Neutrophil (primary cell): ENCODE measurements around the gene SHC4.

Experiments
- H3K27ac ChIP-seq: fragments of 200-600 bp; sonication (generic); 2 replicates; pipeline ENCODE4 v1.5.1; 2016; ENCODE audit warnings: mild to moderate bottlenecking, moderate library complexity
- H3K27me3 ChIP-seq: fragments of 200-600 bp; sonication (generic); 2 replicates; pipeline ENCODE4 v1.6.0; 2016; ENCODE audit warnings: mild to moderate bottlenecking
- H3K36me3 ChIP-seq: fragments of 200-600 bp; sonication (generic); 2 replicates; pipeline ENCODE4 v1.5.1; 2017
- H3K4me1 ChIP-seq, 2 experiments: fragments of 200-600 bp in 1 of 2; sonication (generic) in 1 of 2; 1 replicate in 1 of 2; 2 replicates in 1 of 2; pipeline versions ENCODE4 v1.5.1 to v1.6.1; 2013 to 2016; ENCODE audit warnings: low read depth in 1 of 2, low read length in 1 of 2, mild to moderate bottlenecking in 1 of 2, moderate library complexity in 1 of 2; ENCODE audit not compliant: control insufficient read depth in 1 of 2, insufficient read depth in 1 of 2
- H3K4me3 ChIP-seq, 2 experiments: fragments of 200-600 bp in 1 of 2; sonication (generic) in 1 of 2; 1 replicate in 1 of 2; 2 replicates in 1 of 2; pipeline ENCODE4 v1.5.1; 2013 to 2016; ENCODE audit warnings: low read depth in 1 of 2, low read length in 1 of 2, mild to moderate bottlenecking in 1 of 2, moderate library complexity in 1 of 2
- H3K9me3 ChIP-seq: fragments of 200-600 bp; sonication (generic); 2 replicates; pipeline ENCODE4 v1.5.1; 2016
- TF ChIP-seq, protein P1 (sequence below): fragments of 200-600 bp; sonication (generic); IDR thresholded peaks from 2 replicates; pipeline ENCODE4 v1.5.1; 2016; ENCODE audit warnings: antibody characterized with exemption

SHC4 gene

DNA sequence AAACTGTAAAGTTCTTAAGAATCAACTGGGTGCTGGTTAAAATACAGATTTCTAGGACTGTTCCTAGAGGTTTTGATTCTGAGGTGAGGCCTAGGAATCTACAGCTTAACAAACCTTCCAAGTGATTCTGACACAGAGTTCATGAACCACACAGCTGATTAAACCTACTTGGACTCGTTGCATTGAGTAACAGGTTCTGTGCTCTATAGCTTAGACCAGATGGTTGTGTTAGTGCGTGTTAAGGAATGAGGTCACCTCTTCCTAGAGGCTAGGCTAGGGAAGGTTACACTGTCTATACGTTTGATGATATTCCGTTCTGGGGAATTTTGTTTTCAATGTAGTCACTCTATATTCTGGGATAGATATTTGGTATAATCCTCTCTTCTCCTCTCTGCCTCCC is 63.9 kb downstream of the SHC4 start:
- Histone ChIP-seq H3K27ac (no peak overlapping the region), H3K36me3 (no peaks in the 10 kb centered on the region), H3K4me3 (no peak overlapping the region), H3K9me3 (no peaks in the 10 kb centered on the region), H3K4me1 (no peaks in the 10 kb centered on the region), H3K27me3 (peaks cover 28% of the 10 kb centered on the region)
- TF ChIP-seq, protein P1, sequence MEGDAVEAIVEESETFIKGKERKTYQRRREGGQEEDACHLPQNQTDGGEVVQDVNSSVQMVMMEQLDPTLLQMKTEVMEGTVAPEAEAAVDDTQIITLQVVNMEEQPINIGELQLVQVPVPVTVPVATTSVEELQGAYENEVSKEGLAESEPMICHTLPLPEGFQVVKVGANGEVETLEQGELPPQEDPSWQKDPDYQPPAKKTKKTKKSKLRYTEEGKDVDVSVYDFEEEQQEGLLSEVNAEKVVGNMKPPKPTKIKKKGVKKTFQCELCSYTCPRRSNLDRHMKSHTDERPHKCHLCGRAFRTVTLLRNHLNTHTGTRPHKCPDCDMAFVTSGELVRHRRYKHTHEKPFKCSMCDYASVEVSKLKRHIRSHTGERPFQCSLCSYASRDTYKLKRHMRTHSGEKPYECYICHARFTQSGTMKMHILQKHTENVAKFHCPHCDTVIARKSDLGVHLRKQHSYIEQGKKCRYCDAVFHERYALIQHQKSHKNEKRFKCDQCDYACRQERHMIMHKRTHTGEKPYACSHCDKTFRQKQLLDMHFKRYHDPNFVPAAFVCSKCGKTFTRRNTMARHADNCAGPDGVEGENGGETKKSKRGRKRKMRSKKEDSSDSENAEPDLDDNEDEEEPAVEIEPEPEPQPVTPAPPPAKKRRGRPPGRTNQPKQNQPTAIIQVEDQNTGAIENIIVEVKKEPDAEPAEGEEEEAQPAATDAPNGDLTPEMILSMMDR: no peak

DNA sequence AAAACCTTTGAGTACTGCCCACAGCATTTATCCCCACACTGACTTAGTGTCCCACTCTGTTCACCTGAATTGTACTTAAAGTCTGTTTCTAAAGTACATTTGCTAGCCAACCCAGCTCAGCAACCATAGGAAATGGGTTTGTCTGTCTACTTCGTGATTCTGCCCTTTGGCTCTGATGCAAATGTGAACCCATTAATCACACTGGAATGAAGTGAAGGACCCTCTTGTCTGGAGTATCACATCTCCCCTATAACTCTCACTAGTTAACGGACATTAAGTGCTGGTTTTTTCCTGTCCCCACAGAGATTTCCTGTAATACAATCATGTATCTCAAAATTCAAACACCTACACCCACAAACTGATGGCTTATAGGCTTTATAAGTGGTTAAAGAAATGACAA is 65.3 kb downstream of the SHC4 start:
- Histone ChIP-seq H3K4me1 (no peaks in the 10 kb centered on the region), H3K27me3 (peaks cover 28% of the 10 kb centered on the region), H3K36me3 (no peaks in the 10 kb centered on the region), H3K9me3 (no peaks in the 10 kb centered on the region), H3K4me3 (no peak overlapping the region), H3K27ac (no peak overlapping the region)
- TF ChIP-seq, protein P1: no peak

DNA sequence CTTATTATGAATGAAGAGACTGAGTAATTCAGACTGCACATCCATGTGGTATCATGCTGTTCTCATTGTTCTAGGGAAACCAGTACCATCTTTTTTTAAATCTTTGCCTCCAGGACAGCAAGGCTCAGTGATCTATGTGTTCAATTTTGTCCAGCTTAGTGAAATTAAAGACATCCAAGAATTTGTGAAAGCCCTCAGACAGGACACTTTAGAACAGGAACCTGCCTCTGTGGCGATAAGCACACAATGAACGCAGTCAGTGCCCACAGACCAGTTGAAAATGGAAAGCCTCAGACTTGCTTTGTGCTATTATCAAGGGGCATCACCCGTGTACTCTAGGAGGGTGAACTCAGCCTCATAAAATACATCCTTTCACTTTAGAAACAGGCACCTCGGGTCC is 65.7 kb downstream of the SHC4 start:
- no peak overlapping the region for H3K4me3 ChIP-seq

DNA sequence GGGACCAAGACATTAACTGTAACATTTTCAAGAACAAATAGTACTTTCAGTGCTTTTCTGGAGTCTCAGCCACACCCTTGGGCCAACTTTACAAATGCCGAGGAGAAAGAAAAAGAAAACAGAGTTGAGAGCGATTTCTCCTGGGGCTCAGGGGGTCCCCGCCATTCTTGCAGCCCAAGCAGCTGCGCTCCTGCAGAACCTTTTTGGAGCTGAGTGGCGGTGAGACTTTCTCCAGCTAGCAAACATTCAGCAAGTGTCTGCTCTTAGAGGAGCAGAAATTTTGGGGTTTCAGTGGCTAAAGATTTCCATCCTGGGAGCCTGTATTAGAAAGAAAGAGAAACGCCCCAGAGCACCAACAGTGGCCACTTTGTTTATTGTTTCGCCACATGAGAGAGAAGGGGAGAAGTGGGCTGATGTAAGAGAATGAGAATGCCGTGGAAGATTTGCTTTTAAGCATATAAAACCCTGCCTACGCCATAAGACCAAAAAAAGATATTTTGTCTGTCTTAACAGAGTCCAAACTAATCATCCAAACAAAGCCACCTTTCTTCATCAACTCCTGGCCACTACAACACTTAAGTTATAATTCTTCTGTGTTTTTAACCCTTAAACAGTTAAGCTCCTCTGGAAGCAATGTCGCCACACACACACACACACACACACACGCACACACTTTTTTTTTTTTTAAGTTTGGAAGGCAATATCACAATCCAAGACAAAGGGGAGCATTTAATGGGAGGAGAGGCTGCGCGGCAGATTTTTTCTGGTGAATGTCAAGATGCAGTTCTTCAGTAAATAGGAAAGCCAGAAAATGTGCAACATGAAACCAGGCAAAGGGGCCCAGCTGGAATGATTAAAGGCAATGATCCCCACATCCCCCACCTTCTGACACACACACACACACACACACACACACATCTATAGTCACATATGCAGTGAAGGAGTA is 66.6 kb downstream of the SHC4 start:
- Histone ChIP-seq H3K27ac (no peak overlapping the region), H3K4me3 (no peak overlapping the region)
- TF ChIP-seq, protein P1: no peak

More for the DNA sequence above, 65.7 kb downstream of the SHC4 start:
- no peaks in the 10 kb centered on the region for H3K4me1 ChIP-seq
- no peaks in the 10 kb centered on the region for H3K36me3 ChIP-seq
- H3K9me3 ChIP-seq: no peaks in the 10 kb centered on the region
- no peak overlapping the region for H3K27ac ChIP-seq
- TF ChIP-seq, protein P1: no peak
- H3K27me3 ChIP-seq: peaks cover 28% of the 10 kb centered on the region

DNA sequence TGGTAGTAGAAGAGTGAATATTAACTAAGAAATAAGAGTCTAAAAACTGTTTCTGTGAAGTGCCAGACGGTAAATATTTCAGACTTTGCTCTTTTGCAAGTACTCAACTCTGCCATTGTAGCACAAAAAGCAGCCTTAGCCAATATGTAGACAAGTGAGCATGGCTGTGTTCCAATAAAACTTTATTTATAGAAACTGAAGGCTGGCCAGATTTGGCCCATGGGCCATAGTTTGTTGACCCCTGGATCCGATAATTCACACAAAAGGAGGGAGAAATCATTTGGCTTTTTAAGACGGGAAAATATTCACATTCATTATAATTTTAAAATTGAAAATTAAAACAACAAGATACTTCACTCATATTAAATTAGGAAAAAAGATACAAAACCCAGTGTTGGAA is 70.4 kb downstream of the SHC4 start:
- no peaks in the 10 kb centered on the region for H3K9me3 ChIP-seq
- H3K4me1 ChIP-seq: no peaks in the 10 kb centered on the region
- H3K27ac ChIP-seq: no peak overlapping the region
- peaks cover 25% of the 10 kb centered on the region for H3K27me3 ChIP-seq
- TF ChIP-seq, protein P1: no peak
- H3K4me3 ChIP-seq: no peak overlapping the region
- no peaks in the 10 kb centered on the region for H3K36me3 ChIP-seq

More for the DNA sequence above, 66.6 kb downstream of the SHC4 start:
- peaks cover 28% of the 10 kb centered on the region for H3K27me3 ChIP-seq
- H3K4me1 ChIP-seq: no peaks in the 10 kb centered on the region
- no peaks in the 10 kb centered on the region for H3K9me3 ChIP-seq
- no peaks in the 10 kb centered on the region for H3K36me3 ChIP-seq
